GM12878 (cell line): Measurements from ENCODE around the gene TBC1D19. TPM values are rescaled to one million over a fixed set of nuclear protein-coding genes. Genes with fewer than 3 reads are reported as not detected.

Source experiments
- FOXM1 ChIP-seq: IDR thresholded peaks from 2 replicates; pipeline ENCODE4 v1.6.1; 2012; ENCODE audit warnings: low read depth, mild to moderate bottlenecking, inconsistent platforms, low read length, moderate library complexity
- GABPA ChIP-seq: IDR thresholded peaks from 2 replicates; pipeline ENCODE4 v1.6.1; 2014; ENCODE audit warnings: antibody characterized with exemption, low read depth, mild to moderate bottlenecking, inconsistent platforms
- HDAC6 ChIP-seq: fragments of 200-600 bp; sonication (generic); IDR thresholded peaks from one replicate; pipeline ENCODE4 v1.8.0; 2017; ENCODE audit warnings: antibody characterized with exemption; ENCODE audit not compliant: unreplicated experiment
- HDGF ChIP-seq: fragments of 450-650 bp; IDR thresholded peaks from 2 replicates; pipeline ENCODE4 v1.6.1; 2016; ENCODE audit warnings: antibody characterized with exemption
- IKZF2 ChIP-seq, 2 experiments: fragments of 450-650 bp; IDR thresholded peaks; 2 replicates each; pipeline ENCODE4 v1.6.1; 2017; ENCODE audit warnings: mild to moderate bottlenecking in 2 of 2, moderate library complexity in 2 of 2
- IRF4 ChIP-seq: IDR thresholded peaks from 2 replicates; pipeline ENCODE4 v1.6.1; 2011; ENCODE audit warnings: low read depth, low read length
- KDM1A ChIP-seq: fragments of 200-600 bp; sonication (generic); IDR thresholded peaks from 2 replicates; pipeline ENCODE4 v1.6.1; 2016; ENCODE audit warnings: borderline replicate concordance
- MEF2A ChIP-seq: IDR thresholded peaks from 2 replicates; pipeline ENCODE4 v1.6.1; 2011; ENCODE audit warnings: low read depth, mild to moderate bottlenecking, low read length, moderate library complexity; ENCODE audit not compliant: insufficient read depth
- NFYB ChIP-seq: IDR thresholded peaks from 2 replicates; pipeline ENCODE4 v1.6.1; 2011; ENCODE audit warnings: low read depth, mild to moderate bottlenecking, low read length, improper control_type of control experiment, moderate library complexity; ENCODE audit not compliant: insufficient read depth
- NR2C1 ChIP-seq: fragments of 450-650 bp; IDR thresholded peaks from 2 replicates; pipeline ENCODE4 v1.6.1; 2017; ENCODE audit warnings: antibody characterized with exemption, mild to moderate bottlenecking, moderate library complexity
- POU2F2 ChIP-seq: IDR thresholded peaks from 3 replicates; pipeline ENCODE4 v1.6.1; 2011; ENCODE audit warnings: low read depth, mild to moderate bottlenecking, low read length, borderline replicate concordance
- RFX5 ChIP-seq: IDR thresholded peaks from 2 replicates; pipeline ENCODE4 v1.6.1; 2011; ENCODE audit warnings: low read depth, low read length, improper control_type of control experiment
- SMC3 ChIP-seq: IDR thresholded peaks from 2 replicates; pipeline ENCODE4 v1.6.1; 2011; ENCODE audit warnings: low read length, improper control_type of control experiment, borderline replicate concordance
- SPI1 ChIP-seq: IDR thresholded peaks from 2 replicates; pipeline ENCODE4 v1.6.1; 2011; ENCODE audit warnings: low read depth, mild to moderate bottlenecking, low read length, moderate library complexity, borderline replicate concordance; ENCODE audit not compliant: insufficient read depth
- SREBF1 ChIP-seq: IDR thresholded peaks from 2 replicates; pipeline ENCODE4 v1.6.1; 2012; ENCODE audit warnings: mild to moderate bottlenecking, low read length
- SRF ChIP-seq, 2 experiments: IDR thresholded peaks; 2 replicates each; pipeline ENCODE4 v1.6.1; 2011; ENCODE audit warnings: low read depth in 2 of 2, low read length in 2 of 2, mild to moderate bottlenecking in 1 of 2, moderate library complexity in 1 of 2
- TCF7 ChIP-seq: IDR thresholded peaks from 2 replicates; pipeline ENCODE4 v1.6.1; 2014; ENCODE audit warnings: antibody characterized with exemption, borderline replicate concordance
- ZNF274 ChIP-seq: IDR thresholded peaks from one replicate; pipeline ENCODE4 v1.8.0; 2011; ENCODE audit not compliant: insufficient read length, insufficient read depth
- polyA plus RNA-seq, 11 experiments: library from polyadenylated mRNA; depleted of rRNA in 4 of 11; unstranded in 6 of 11; stranded (reverse) in 5 of 11; fragments of >200 nt; fragmentation: Nextera tagmentation in 4 of 11; fragmentation: Illumina TruSeq in 1 of 11; extraction: Ambion mirVana in 4 of 11; extraction: Trizol in 1 of 11; gene quantifications; 1 replicate in 1 of 11; 2 replicates in 10 of 11; pipeline versions ENCODE4 v1.2.1 to v1.2.3, GENCODE V29; 2011 to 2016; ENCODE audit warnings: inconsistent platforms in 2 of 11, missing spikeins in 2 of 11, low read depth in 1 of 11
- total RNA-seq, 4 experiments: library from RNA; depleted of rRNA in 3 of 4; stranded (reverse); fragments of >200 nt in 3 of 4; fragmentation: Illumina TruSeq in 1 of 4; extraction: Trizol in 1 of 4; gene quantifications; 2 replicates each; pipeline versions ENCODE4 v1.2.1 to v1.2.3, GENCODE V29; 2013 to 2021
- TF ChIP-seq, protein P1 (sequence below): fragments of 450-650 bp; IDR thresholded peaks from 2 replicates; pipeline ENCODE4 v1.6.1; 2017; ENCODE audit warnings: mild to moderate bottlenecking, low read depth, inconsistent platforms; ENCODE audit not compliant: poor library complexity, severe bottlenecking
- TF ChIP-seq, protein P2 (sequence below): fragments of 450-650 bp; formaldehyde crosslinking; IDR thresholded peaks from 2 replicates; pipeline ENCODE4 v1.5.0; 2022; ENCODE audit warnings: mild to moderate bottlenecking, missing genetic modification characterization
- TF ChIP-seq, protein P3 (sequence below): IDR thresholded peaks from 2 replicates; pipeline ENCODE4 v1.6.1; 2011; ENCODE audit warnings: mild to moderate bottlenecking, low read depth, low read length, moderate library complexity; ENCODE audit not compliant: insufficient replicate concordance
- TF ChIP-seq, protein P4 (sequence below), 3 experiments: IDR thresholded peaks in 2 of 3; conservative IDR thresholded peaks in 1 of 3; 2 replicates each; pipeline ENCODE4 v1.5.1; 2011; ENCODE audit warnings: low read depth in 3 of 3, low read length in 3 of 3, mild to moderate bottlenecking in 3 of 3, control low read depth in 2 of 3, moderate library complexity in 2 of 3, inconsistent platforms in 1 of 3, mixed read lengths in 1 of 3; ENCODE audit not compliant: control insufficient read depth in 2 of 3, insufficient read depth in 1 of 3; ENCODE audit errors: extremely low read depth in 1 of 3

The TBC1D19 gene
- total and polyA plus RNA-seq, 10 of the 15 experiments (the other 5 are each of a cell fraction or from before 2014, with no cell fraction given): 0.29 to 3.9 (median 2.1) TPM

DNA sequence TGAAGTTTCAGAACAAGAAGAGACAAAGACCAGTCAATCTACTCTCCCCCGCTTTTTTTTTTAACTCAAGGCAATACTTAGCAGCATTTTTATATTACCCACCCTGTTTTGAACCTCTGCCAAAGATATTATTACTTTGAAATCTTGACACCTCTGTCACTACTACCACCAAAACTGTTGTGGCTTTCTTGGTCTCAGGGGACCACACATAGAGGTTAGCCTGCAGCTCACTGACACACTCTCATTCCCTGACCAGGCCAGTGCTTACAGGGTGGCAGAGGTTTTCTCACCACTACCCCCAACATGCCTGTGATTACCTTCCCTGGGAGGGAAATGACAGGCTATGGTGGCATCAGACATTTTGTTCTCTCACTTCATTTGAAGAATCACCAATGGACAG is 139.3 kb downstream of the TBC1D19 start (continued):
- no peak for TF ChIP-seq NFYB
- TF ChIP-seq MEF2A: 0 out of 2 replicates have a peak, but pooled peaks have one; percentile 15
- TF ChIP-seq KDM1A: no peak
- TF ChIP-seq, protein P1, sequence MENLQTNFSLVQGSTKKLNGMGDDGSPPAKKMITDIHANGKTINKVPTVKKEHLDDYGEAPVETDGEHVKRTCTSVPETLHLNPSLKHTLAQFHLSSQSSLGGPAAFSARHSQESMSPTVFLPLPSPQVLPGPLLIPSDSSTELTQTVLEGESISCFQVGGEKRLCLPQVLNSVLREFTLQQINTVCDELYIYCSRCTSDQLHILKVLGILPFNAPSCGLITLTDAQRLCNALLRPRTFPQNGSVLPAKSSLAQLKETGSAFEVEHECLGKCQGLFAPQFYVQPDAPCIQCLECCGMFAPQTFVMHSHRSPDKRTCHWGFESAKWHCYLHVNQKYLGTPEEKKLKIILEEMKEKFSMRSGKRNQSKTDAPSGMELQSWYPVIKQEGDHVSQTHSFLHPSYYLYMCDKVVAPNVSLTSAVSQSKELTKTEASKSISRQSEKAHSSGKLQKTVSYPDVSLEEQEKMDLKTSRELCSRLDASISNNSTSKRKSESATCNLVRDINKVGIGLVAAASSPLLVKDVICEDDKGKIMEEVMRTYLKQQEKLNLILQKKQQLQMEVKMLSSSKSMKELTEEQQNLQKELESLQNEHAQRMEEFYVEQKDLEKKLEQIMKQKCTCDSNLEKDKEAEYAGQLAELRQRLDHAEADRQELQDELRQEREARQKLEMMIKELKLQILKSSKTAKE: no peak
- TF ChIP-seq RFX5: no peak
- no peak for TF ChIP-seq TCF7
- no peak for TF ChIP-seq NR2C1
- TF ChIP-seq SPI1: no peak
- no peak; the same call in 1 of the 2 replicates for TF ChIP-seq FOXM1
- no peak for TF ChIP-seq SMC3
- TF ChIP-seq IKZF2 (IDR thresholded peaks at IDR 0.05): peak; percentile 27 to 60; a peak in 2 of 4 replicates
- no peak for TF ChIP-seq GABPA
- no peak for TF ChIP-seq SRF (IDR thresholded peaks at IDR 0.05; ENCODE audit: low read depth in 2 of 2, low read length in 2 of 2)
- TF ChIP-seq, protein P2, sequence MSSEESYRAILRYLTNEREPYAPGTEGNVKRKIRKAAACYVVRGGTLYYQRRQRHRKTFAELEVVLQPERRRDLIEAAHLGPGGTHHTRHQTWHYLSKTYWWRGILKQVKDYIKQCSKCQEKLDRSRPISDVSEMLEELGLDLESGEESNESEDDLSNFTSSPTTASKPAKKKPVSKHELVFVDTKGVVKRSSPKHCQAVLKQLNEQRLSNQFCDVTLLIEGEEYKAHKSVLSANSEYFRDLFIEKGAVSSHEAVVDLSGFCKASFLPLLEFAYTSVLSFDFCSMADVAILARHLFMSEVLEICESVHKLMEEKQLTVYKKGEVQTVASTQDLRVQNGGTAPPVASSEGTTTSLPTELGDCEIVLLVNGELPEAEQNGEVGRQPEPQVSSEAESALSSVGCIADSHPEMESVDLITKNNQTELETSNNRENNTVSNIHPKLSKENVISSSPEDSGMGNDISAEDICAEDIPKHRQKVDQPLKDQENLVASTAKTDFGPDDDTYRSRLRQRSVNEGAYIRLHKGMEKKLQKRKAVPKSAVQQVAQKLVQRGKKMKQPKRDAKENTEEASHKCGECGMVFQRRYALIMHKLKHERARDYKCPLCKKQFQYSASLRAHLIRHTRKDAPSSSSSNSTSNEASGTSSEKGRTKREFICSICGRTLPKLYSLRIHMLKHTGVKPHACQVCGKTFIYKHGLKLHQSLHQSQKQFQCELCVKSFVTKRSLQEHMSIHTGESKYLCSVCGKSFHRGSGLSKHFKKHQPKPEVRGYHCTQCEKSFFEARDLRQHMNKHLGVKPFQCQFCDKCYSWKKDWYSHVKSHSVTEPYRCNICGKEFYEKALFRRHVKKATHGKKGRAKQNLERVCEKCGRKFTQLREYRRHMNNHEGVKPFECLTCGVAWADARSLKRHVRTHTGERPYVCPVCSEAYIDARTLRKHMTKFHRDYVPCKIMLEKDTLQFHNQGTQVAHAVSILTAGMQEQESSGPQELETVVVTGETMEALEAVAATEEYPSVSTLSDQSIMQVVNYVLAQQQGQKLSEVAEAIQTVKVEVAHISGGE (CRISPR knock-in tag): no peak
- TF ChIP-seq, protein P3, sequence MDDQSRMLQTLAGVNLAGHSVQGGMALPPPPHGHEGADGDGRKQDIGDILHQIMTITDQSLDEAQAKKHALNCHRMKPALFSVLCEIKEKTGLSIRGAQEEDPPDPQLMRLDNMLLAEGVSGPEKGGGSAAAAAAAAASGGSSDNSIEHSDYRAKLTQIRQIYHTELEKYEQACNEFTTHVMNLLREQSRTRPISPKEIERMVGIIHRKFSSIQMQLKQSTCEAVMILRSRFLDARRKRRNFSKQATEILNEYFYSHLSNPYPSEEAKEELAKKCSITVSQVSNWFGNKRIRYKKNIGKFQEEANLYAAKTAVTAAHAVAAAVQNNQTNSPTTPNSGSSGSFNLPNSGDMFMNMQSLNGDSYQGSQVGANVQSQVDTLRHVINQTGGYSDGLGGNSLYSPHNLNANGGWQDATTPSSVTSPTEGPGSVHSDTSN: no peak
- TF ChIP-seq POU2F2: no peak
- no peak for TF ChIP-seq ZNF274
- no peak for TF ChIP-seq HDAC6
- no peak for TF ChIP-seq HDGF
- TF ChIP-seq SREBF1: no peak
- no peak for TF ChIP-seq IRF4
- TF ChIP-seq, protein P4, sequence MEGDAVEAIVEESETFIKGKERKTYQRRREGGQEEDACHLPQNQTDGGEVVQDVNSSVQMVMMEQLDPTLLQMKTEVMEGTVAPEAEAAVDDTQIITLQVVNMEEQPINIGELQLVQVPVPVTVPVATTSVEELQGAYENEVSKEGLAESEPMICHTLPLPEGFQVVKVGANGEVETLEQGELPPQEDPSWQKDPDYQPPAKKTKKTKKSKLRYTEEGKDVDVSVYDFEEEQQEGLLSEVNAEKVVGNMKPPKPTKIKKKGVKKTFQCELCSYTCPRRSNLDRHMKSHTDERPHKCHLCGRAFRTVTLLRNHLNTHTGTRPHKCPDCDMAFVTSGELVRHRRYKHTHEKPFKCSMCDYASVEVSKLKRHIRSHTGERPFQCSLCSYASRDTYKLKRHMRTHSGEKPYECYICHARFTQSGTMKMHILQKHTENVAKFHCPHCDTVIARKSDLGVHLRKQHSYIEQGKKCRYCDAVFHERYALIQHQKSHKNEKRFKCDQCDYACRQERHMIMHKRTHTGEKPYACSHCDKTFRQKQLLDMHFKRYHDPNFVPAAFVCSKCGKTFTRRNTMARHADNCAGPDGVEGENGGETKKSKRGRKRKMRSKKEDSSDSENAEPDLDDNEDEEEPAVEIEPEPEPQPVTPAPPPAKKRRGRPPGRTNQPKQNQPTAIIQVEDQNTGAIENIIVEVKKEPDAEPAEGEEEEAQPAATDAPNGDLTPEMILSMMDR (IDR thresholded peaks at IDR 0.05 in 2 of 3, conservative IDR thresholded peaks at IDR 0.05 in 1 of 3; ENCODE audit: control insufficient read depth in 2 of 3, extremely low read depth in 1 of 3, insufficient read depth in 1 of 3, low read depth in 3 of 3, low read length in 3 of 3): no peak
